GM19467 (cell line): ENCODE measurements around the gene OTUD5.
A peak's percentile ranks its signal among the peaks of the same experiment; 100 is the strongest.

Source experiments
- ATAC-seq: cut with Tn5 transposase; IDR thresholded peaks from one replicate; pipeline ENCODE4 v1.9.1; 2021; ENCODE audit warnings: mild to moderate bottlenecking, moderate library complexity; ENCODE audit not compliant: unreplicated experiment

The OTUD5 gene

DNA sequence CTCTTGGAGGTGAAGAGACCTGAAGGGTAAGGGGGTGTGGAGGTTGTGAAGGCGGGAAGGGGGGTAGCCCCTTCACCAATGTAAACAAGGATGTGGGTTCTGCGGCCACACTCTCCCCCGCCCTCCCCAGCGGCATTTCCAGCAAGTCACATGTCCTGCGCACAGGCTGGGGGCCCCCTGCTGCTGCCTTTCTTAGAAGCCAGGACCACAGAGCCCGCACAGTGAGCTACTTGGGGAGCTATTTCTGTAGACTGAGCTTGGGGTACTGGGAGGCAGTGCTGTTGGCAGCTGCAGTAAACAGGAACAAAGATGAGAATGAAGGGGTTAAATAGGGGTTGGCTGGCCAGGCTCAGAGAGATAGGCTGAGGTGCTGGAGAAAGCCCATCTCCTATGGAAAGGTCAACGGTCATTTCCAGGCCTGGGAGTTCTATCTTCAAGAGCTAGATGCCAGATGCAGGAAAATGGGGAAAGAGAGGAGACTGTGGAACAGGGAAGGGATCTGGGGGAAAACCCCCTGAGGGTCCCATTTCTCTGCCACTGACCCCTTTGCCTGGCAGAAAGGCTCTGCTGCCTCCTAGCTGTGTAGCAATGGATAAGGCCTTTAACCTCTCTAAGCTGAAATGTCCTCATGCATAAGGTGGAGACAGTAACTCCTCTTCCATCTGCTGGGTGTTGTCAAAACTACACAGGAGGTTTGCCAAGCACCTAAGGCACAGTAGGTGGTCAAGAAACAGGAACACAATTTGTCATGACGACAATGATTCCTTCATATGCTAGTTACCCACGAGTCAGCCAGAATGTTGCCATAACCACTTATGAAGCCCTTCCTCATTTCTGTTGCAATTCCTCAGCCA, 20.1 kb downstream of the OTUD5 start:
- peak; percentile 39 for ATAC-seq

DNA sequence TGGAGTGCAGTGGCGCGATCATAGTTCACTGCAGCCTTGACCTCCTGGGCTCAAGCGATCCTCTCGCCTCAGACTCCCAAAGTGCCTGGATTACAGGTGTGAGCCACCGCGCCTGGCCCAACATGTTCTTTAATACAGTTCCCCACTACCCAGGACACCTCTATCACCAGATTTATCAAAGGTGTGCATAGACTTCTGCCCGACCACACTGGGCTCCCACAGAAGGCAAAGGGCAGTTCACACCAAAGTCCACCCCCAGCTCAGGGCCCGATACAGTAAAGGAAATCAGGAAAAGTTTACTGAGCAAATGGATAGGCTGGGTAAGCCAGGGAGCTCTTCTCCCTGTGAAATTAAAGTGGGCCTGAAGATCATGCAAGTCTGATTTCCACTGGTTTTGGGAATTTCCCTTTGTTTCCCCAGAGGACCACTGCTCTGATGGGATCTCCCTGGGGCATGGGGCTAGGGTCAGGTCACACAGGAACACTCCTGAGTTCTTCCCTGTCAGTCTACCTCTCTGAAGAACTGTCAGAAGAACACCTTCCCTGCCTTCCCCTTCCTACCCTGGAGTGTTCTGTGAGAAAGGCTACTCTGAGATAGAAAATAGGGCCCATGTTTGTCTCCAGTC, 20.9 kb downstream of the OTUD5 start:
- ATAC-seq, result no peak

DNA sequence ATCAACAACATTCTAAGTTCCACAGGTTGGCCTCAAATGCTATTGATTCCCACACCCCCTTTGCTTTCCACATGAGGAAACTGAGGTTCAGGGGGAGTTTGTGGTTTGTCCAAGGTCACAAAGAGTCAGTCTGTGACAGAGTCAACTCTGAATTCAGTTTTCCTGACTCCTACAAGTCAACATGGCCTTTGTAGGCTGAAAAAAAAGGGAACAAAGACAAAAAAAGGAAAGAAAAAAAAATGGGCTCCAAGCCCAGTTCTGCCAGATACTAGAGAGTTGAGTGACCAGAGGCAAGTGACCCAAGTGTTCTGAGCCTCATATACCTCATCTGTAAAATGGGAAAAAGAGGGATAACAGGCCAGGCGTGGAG, 22.1 kb downstream of the OTUD5 start:
- ATAC-seq, result no peak

DNA sequence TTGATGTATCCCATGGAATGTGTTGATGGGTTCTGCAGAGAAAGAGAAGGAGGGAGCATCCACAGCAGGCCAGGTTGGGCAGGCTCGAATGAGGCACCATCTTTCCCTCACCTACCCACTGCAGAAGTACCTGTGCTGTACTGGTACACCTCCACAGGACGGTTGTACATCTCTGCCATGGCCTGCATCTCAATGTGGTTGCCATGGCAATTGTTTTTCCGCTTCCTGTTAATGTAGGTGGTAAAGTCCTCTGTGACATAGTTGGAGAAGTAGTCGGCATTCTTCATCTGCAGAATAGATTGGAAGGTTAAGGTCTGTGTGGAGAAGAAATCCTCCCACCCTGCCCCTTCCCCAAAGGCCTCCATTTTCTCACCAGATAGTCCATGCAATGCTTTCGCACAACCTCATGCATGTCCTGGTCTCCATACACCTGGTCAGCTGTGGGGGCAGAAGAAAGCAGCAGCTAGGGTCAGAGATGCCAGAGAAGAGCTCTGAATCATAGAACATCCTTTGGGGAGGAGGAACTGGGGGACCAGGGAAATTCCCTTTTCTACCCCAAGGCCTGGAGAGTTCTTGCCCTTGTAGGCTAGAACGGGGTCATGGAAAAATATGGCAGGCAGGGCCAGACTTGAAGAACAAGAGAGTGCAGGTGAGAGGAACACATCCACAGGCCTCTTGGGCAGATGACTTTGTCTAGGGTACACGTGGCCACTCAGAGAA, 22.7 kb downstream of the OTUD5 start:
- no peak for ATAC-seq

DNA sequence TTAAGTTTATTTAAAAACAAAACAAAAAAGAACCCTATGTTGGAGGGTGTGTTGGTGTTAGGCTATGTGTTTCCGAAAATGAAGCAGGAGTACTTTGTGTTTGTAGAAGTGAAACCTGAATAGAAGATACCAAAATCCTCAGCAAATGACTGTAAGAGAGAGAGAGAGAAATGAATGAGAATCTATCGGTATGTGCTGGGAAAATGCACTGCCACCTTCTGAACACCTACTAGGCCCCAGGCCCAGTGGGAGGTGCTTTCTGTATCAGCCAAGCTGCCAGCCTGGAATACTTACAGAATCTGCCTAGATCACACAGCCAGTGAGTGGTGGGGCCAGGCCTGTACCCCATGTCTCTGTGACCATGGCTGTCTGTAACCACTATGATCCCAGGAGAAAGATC, 23.6 kb downstream of the OTUD5 start:
- no peak for ATAC-seq

DNA sequence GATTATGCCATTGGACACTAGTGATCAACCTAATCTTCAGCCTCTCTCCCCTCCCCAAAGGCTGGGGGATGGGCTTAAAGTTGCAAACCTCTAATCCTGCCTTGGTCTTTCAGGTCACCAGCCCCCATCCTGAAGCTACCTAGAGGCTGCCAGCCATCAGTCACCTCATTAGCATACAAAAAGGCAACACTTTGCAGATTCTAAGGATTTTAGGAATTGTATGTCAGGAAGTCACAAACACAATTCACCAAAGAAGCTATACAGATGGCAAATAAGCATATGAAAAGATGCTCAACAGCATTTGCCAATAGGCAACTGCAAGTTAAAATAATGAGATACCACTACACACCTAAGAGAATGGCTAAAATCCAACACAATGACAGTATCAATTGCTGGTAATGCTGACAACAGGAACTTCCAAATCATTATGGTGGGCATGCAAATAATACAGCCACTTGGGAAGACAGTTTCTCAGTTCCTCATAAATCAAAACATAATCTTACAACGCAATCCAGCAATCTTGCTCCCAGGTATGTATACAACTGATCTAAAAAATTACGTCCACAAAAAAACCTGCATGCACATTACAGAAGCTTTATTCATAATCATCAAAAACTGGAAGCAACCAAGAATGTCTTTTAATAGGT, 29.5 kb downstream of the OTUD5 start:
- no peak for ATAC-seq

DNA sequence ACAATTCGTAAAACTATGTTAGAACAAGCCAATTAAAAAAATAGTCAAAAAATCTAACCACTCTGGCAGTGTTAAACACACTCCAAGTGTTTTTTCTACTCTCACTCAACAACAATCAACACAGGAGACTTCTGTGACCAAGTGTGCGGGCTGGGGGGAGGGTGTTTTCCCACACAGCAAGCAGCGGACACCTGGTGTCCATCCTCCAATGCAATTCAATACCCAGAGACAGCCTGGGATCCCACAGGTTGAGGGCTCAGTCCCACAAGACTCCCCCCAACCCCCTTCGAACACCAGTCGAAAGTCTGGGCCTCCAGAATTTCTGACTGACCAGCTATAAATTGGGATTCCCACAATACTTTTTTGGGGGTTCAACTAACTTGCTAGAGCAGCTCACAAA, 30.3 kb downstream of the OTUD5 start:
- ATAC-seq, result no peak

DNA sequence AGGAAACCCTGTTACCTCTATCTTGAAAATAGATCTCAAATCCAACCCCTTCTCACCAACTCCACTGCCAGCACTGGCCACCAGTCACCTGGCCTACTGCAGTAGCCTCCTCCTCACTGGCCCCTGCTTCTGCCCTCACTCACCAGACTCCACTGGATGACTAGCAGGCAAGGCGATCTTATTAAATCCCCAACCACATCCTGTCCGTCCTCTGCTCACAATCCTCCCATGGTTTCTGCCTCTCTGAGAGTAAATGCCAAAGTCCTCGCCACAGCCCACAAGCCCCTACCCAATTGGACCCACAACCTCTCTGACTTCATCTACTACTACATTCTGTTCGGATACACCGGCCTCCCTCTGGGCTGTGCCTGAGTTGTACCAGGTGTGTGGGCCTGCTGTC, 33.1 kb downstream of the OTUD5 start:
- no peak for ATAC-seq

DNA sequence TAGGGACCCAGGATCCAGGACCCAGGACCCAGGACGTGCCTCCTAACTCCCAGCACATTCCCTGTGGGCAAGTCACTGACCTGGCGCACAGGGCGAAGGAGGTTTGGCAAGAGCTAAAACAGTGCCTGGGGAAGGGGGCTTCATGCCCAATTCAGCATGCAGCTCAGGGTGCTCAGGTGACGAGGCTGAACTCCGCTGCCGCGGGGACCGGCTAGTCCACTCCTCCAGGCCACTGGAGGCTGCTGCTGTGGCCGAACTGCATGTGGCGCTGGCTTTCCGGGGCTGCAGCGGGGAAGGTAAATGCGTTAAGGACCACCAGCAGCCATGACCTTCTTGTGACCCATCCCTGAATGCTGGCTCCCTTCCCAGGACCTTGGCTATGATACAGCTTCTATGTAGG, 33.6 kb downstream of the OTUD5 start:
- ATAC-seq, result no peak

DNA sequence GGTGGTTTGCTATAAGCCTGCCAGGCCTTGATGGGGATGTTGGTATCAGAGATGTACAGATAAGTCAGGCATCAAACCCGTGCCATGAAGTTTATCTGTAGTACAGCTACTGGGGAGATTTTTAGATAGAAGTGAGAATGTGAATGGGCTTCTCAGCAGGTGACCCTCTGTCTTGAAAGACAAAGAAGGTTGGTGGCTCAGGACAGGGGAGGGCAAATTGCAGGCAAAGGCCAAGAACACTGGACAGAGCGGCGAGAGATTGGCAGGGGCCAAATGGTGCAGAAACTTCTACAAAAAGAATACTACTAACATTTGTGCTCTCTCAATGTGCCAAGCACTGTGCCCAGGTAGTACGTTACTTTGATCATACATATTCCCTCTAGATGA, 36.7 kb downstream of the OTUD5 start:
- no peak for ATAC-seq

DNA sequence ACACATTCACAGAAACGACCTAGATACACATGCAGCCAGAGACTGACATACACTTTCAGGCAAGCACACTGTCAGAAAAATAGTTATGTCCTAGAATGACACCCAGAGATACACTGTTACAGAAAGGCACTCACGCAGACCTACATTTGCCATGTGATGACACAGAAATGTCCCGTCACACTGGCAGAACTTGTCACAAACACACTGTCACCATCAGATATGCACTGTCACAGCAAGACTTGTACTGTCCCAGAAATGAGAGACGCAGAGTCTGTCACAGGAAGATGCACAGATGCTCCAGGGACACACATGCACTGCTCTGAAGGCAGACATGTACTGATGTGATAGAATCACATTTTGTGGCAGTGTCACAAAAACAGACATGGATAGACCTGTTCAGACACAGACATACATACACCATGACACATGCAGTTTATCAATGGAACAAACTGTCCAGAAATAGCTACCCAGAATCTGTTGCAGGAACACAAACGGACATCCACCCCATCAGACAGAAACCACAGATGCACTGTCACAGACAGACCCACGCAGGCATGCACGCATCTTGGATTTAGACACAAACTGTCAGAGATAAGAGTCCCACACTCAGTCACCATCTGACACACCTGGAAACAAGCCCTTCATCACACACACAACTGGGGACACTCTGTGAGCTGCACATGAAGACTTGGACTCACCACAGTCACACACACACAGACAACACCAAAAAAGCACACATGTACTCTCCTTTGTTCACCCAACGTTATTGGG, 37.3 kb downstream of the OTUD5 start:
- ATAC-seq, result no peak

DNA sequence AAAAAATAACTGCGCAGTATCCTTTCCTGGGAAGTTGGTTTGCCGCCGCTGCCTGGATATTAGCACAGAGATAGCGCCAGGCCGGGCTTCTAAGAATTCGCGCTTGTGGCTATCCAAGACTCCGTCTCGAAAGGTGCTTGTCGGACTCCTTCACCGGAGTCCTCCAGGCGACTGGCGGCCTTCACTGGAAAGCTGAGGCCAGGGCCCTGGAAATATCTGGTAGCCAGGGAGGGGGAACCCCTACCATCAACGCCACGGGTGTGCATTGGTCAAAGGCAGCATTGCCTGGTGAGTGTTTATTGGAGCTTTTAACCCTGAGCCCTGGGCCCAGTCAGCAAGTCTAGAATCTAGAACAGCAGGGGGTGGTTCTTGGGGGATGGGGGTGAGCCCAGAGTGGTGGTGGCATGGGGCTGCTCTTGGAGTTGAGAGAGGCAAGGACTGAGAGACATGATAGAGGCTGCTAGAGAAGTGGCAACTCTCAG, 38.0 kb downstream of the OTUD5 start:
- no peak for ATAC-seq

DNA sequence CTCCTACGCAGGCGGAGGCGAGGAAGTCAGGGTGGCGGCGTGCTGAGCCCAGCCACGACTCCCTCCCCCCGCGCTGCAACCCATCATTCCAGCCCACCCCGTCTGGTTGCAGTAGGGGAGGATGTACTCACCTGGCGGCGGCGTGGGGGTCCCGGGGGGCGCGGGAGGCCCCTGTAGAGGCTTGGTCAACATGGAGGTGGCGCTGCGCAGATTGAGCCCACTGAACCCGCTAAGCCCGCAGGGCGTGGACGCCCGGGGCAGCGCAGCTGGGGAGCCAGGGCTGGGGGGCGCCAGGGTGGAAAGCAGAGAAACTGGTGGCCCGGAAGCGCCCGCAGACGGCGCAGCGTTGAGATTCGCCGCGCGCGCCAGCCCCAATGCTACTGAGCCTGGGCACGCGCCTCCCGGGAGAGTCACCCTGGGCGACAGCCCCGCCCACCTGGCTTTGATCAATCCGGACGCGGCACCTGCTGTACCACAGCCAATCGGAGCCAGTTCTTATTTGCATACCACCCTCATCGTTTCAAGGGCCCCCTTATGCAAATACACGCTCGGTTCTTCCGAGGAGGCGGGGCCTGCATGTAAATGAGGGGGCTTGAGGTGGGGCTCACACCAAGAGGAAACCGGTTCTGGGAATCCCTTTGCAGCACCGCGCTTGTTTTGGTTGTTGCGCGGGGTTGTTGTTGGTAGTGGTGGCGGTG, 38.6 kb downstream of the OTUD5 start, which contains the start of gene PIM2:
Gene PIM2, minus strand, starts transcription at position 382 of the 698 bp plus-strand sequence. Its CDS starts 190 bp downstream, at position 192.
- peak; percentile 69 for ATAC-seq

DNA sequence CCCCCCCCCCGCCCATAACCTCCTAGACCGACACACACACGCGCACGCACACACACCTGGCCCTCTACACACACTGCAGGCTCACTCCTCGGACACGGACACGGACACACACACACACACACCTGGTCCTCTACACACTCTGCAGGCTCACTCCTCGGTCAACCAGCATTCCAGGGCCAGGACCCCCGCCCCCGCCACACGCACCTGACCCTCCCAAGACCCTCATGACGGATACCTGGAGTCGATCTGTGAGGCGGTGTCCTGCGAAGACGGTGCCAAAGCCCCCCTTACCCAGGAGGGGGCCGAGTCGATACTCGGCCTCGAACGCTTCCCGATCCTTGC, 39.1 kb downstream of the OTUD5 start:
- ATAC-seq, result no peak

DNA sequence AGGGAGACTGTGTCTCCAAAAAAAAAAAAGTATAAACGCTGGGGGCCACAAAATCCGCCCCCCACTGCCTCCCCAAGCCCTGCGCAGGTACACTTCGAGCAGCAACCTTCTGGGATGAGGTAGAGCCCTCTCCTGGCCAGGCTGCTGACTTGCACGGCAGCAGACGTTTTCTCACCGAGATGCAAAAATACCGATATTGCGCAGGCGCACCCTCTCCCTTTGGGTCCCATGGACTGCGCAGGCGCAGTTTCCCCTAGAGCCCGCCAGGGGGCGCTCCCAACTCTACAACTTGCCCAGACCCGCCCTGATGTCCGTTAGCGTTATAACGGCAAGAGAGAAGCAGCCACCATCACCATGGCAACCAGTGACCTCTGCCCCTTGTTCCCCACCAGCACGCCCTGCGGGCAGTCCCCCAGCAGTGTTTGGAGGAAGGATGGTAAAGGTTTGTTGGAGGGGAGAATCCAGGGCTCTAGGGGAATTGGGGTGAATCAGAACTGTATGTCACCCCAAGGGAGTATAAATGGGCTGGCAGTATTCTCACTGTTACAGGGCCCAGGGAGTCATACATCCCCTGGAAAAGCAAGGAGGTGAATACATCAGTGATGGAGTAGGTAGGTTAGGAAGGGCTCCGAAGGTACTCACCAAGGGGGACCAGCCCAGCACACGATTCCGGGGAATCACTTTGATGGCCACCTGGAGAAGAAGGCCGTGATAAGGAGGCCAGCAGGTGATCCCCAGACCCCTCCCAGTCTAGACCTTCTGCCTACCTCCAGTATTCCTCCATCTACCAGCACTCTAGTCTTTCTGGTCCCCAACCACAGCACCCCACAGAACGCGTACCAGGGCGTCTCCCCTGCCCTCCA, 40.0 kb downstream of the OTUD5 start:
- ATAC-seq, result peak; percentile 39

DNA sequence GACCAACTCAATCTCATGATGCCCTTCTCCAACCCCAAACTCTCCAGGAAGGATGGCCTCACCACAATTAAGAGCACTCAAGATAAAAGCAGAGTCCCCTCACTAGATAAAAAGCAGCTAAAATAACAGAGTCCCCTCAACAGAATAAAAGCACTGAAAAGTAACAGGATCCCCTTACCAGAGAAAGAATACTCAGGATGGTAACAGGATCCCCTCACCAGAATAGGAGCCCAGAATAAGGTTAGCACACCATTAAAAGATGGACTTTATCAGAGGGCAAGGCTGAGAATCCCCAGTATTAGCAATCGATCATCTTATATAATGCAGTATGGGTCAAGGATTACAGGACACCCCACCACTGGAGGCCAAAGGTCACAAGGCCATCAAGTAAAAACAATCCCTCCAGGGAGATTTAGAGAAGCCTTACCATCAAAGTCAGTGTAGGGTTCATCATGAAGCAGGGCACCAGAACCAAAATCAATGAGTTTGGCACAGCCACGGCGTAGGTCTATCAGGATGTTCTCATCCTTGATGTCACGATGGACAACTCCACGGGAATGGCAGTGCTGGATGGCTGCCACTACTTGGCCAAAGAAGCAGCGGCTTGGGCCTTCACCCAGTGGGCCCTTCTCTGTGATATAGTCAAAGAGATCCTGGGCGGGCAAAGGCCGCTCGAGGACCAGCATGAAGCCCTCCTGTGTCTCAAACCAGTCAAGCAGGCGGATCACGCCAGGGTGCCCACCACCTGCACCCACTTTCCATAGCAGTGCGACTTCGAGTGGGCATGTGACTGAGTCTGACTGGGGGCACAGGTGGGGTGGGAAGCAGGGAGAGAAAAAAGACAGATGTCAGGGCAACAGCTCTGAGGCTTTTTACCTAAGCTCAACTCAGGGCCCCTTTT, 42.6 kb downstream of the OTUD5 start:
- ATAC-seq, result no peak

DNA sequence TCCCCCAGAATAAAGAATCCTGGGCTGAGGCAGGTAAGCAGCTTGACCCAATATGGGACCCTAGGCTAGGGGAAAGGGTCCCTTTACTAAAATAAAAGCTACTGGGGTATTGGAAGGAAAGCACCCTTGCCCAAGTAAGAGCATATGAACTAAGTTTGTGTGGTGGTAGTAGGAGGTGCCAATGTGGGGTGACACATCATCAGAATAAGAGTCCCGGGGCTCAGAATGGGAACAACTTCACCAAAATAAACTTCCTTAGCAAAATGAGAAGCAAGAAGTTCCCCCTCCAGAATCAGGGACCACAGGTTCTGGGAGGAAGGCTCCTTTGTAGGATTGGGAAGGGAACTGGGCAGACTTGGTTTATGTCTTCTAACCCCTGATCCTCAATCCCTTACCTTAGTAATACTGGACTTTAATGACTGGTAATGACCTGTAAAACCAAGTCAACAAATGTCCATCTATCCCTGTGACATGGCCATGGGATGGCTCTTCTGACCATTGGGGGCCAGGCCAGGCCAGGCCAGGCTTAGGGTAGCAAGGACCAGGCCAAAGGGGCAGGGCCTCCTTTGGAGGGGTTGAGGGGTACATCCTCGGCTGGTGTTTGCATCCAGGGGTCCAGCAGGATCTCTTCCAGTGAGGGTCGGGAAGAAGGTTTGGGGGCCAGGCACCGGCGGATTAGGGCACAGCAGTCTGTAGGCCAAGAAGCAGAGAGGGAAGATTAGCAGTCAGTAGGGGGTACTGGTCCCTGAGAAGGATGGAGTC, 43.6 kb downstream of the OTUD5 start:
- no peak for ATAC-seq
